K562 (cell line): Measurements from ENCODE around the gene CARD8. TPM values are rescaled to one million over a fixed set of nuclear protein-coding genes. Genes with fewer than 3 reads are reported as not detected.

ENCODE experiments used
- ELK3 ChIP-seq: fragments of 450-650 bp; formaldehyde crosslinking; IDR thresholded peaks from 2 replicates; pipeline ENCODE4 v1.4.0; 2020; ENCODE audit warnings: mild to moderate bottlenecking
- HES1 ChIP-seq: fragments of 450-650 bp; IDR thresholded peaks from 2 replicates; pipeline ENCODE4 v1.6.1; 2016; ENCODE audit warnings: low read depth, mild to moderate bottlenecking, moderate library complexity
- HIVEP1 ChIP-seq: fragments of 250-450 bp; sonication (Bioruptor Pico); IDR thresholded peaks from 2 replicates; pipeline ENCODE4 v1.4.0; 2020; ENCODE audit warnings: mild to moderate bottlenecking
- HMGN3 ChIP-seq: IDR thresholded peaks from 2 replicates; pipeline ENCODE4 v1.6.1; 2011; ENCODE audit warnings: borderline replicate concordance, low read depth, mild to moderate bottlenecking, mixed read lengths, low read length; ENCODE audit not compliant: insufficient read length; ENCODE audit errors: extremely low read depth
- HOXB6 ChIP-seq: fragments of 250-450 bp; sonication (Bioruptor Pico); IDR thresholded peaks from 2 replicates; pipeline ENCODE4 v1.5.1; 2022; ENCODE audit warnings: mild to moderate bottlenecking, borderline replicate concordance
- ILK ChIP-seq: fragments of 450-650 bp; IDR thresholded peaks from 2 replicates; pipeline ENCODE4 v1.6.1; 2016; ENCODE audit warnings: missing genetic modification characterization, low read depth, mild to moderate bottlenecking, missing compliant biosample characterization, moderate library complexity, borderline replicate concordance
- MITF ChIP-seq: IDR thresholded peaks from 2 replicates; pipeline ENCODE4 v1.6.1; 2014; ENCODE audit warnings: antibody characterized with exemption
- POLR2B ChIP-seq: fragments of 450-650 bp; IDR thresholded peaks from 2 replicates; pipeline ENCODE4 v1.6.1; 2018; ENCODE audit warnings: low read depth; ENCODE audit not compliant: partially characterized antibody
- SRSF1 ChIP-seq: fragments of 200-400 bp; formaldehyde crosslinking; IDR thresholded peaks from 2 replicates; pipeline ENCODE4 v1.6.1; 2017; ENCODE audit warnings: mild to moderate bottlenecking, low read depth, low read length, moderate library complexity
- SRSF9 ChIP-seq: fragments of 200-400 bp; formaldehyde crosslinking; IDR thresholded peaks from 2 replicates; pipeline ENCODE4 v1.6.1; 2017; ENCODE audit warnings: low read depth, low read length, borderline replicate concordance
- TCF7L2 ChIP-seq: fragments of 150-350 bp; IDR thresholded peaks from 2 replicates; pipeline ENCODE4 v1.6.1; 2016; ENCODE audit warnings: low read depth, mild to moderate bottlenecking, low read length, moderate library complexity
- THRB ChIP-seq: fragments of 450-650 bp; formaldehyde crosslinking; conservative IDR thresholded peaks from 2 replicates; pipeline ENCODE4 v1.4.0; 2022; ENCODE audit warnings: mild to moderate bottlenecking, missing genetic modification characterization
- XRCC5 ChIP-seq: fragments of 200-400 bp; formaldehyde crosslinking; IDR thresholded peaks from 2 replicates; pipeline ENCODE4 v1.6.1; 2017; ENCODE audit warnings: low read depth, mild to moderate bottlenecking, low read length
- ZBTB43 ChIP-seq: sonication (generic); formaldehyde crosslinking; IDR thresholded peaks from 2 replicates; pipeline ENCODE4 v1.8.0; 2023; ENCODE audit warnings: mild to moderate bottlenecking, missing genetic modification reagents
- ZBTB5 ChIP-seq: fragments of 450-650 bp; IDR thresholded peaks from 2 replicates; pipeline ENCODE4 v1.6.1; 2017; ENCODE audit warnings: antibody characterized with exemption
- ZNF347 ChIP-seq: fragments of 450-650 bp; formaldehyde crosslinking; IDR thresholded peaks from 2 replicates; pipeline ENCODE4 v1.4.0; 2020; ENCODE audit warnings: low read depth, mild to moderate bottlenecking, moderate library complexity
- ZNF384 ChIP-seq: IDR thresholded peaks from 2 replicates; pipeline ENCODE4 v1.6.1; 2012; ENCODE audit warnings: low read depth, low read length, improper control_type of control experiment
- ZNF398 ChIP-seq: fragments of 250-450 bp; sonication (Bioruptor Pico); IDR thresholded peaks from 2 replicates; pipeline ENCODE4 v1.8.0; 2021; ENCODE audit warnings: moderate library complexity, mild to moderate bottlenecking, inconsistent platforms
- polyA plus RNA-seq, 8 experiments: library from polyadenylated mRNA; depleted of rRNA in 4 of 8; stranded (reverse) in 5 of 8; unstranded in 3 of 8; fragments of >200 nt; fragmentation: Nextera tagmentation in 2 of 8; fragmentation: Illumina TruSeq in 1 of 8; extraction: Ambion mirVana in 2 of 8; extraction: Trizol in 1 of 8; gene quantifications; 2 replicates each; pipeline versions ENCODE4 v1.2.1 to v1.2.3, GENCODE V29; 2011 to 2014; ENCODE audit warnings: inconsistent platforms in 1 of 8, missing spikeins in 1 of 8
- total RNA-seq, 7 experiments: library from RNA; depleted of rRNA in 6 of 7; stranded (reverse); fragments of >200 nt in 6 of 7; fragmentation: Illumina TruSeq in 2 of 7; extraction: Trizol in 2 of 7; gene quantifications; 2 replicates each; pipeline versions ENCODE4 v1.2.1 to v1.2.3, GENCODE V29; 2011 to 2021; ENCODE audit warnings: low replicate concordance in 1 of 7

The CARD8 gene
- total and polyA plus RNA-seq, 9 of the 15 experiments (the other 6 are each of a cell fraction or from before 2014, with no cell fraction given), result 11.5 to 26.4 (median 20.8) TPM

- peak; percentile 81 for TF ChIP-seq ZNF398 (CRISPR knock-in tag)
- TF ChIP-seq SRSF9, result no peak
- TF ChIP-seq SRSF1, result no peak
- no peak for TF ChIP-seq HMGN3
- TF ChIP-seq ZBTB43 (CRISPR knock-in tag), result no peak
- TF ChIP-seq HOXB6, result peak; percentile 82
- no peak for TF ChIP-seq ZNF384
- peak; percentile 92 for TF ChIP-seq ZNF347 (CRISPR knock-in tag)
- peak; percentile 96 for TF ChIP-seq HIVEP1
- TF ChIP-seq POLR2B, result no peak
- TF ChIP-seq THRB (CRISPR knock-in tag), result peak; percentile 94; the same call in 1 of the 2 replicates
- TF ChIP-seq MITF, result no peak
- no peak for TF ChIP-seq TCF7L2
- no peak for TF ChIP-seq ZBTB5
- peak; percentile 91 for TF ChIP-seq ILK (tag)
- peak; percentile 81; the same call in 1 of the 2 replicates for TF ChIP-seq ELK3
- no peak for TF ChIP-seq HES1
- TF ChIP-seq XRCC5, result no peak
Observed at GRCh38 chr19:48254529-48254970, 1.2 kb downstream of the CARD8 start (continued).
